ENCODE measurements around the gene ACVR2A. TPM values are rescaled to one million over a fixed set of nuclear protein-coding genes. Genes with fewer than 3 reads are reported as not detected.

The ACVR2A gene
- total and polyA plus RNA-seq, 12 donors = 4.7 to 28.1 (median 8.5) TPM

DNA sequence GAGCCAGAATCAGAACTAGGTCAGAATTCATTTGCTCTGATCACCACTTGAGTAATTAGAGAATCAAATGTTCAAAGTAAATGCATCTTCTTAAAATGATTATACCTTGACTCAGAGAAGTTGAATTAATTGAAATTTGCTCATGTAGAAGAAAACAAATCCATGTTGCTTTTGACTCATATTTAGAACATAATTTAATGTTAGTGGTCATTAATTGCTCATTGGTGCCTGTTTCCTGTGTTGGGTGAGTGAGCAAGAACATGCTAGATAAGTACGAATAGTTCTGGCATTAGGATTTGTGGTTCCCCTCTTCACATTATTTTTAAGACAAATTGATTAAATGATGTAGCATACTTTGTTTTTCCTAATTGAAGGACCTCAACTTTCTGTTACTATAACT is 19.0 kb downstream of the ACVR2A start:
- DNase-seq = no peak
- 71 to 81% (median 75%) methylated on average over 1 of the region's 1 CpG for WGBS, 4 donors
- Histone ChIP-seq H3K9me3 (replicated peaks in 1 of 3) (no peaks in the 10 kb centered on the region), H3K4me1 (replicated peaks in 1 of 2) (peaks cover 0 to 32% of the 10 kb centered on the region in 2 donors), H3K27me3 (no peaks in the 10 kb centered on the region), H3K27ac (no peak overlapping the region), H3K36me3 (replicated peaks in 1 of 2) (no peaks in the 10 kb centered on the region), H3K4me3 (no peak overlapping the region)
- intact Hi-C loops (cut with DNase I) = no loop called here
- TF ChIP-seq POLR2A (IDR thresholded peaks at IDR 0.05) = no peak
- TF ChIP-seq, protein P1, sequence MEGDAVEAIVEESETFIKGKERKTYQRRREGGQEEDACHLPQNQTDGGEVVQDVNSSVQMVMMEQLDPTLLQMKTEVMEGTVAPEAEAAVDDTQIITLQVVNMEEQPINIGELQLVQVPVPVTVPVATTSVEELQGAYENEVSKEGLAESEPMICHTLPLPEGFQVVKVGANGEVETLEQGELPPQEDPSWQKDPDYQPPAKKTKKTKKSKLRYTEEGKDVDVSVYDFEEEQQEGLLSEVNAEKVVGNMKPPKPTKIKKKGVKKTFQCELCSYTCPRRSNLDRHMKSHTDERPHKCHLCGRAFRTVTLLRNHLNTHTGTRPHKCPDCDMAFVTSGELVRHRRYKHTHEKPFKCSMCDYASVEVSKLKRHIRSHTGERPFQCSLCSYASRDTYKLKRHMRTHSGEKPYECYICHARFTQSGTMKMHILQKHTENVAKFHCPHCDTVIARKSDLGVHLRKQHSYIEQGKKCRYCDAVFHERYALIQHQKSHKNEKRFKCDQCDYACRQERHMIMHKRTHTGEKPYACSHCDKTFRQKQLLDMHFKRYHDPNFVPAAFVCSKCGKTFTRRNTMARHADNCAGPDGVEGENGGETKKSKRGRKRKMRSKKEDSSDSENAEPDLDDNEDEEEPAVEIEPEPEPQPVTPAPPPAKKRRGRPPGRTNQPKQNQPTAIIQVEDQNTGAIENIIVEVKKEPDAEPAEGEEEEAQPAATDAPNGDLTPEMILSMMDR (IDR thresholded peaks at IDR 0.05) = no peak

DNA sequence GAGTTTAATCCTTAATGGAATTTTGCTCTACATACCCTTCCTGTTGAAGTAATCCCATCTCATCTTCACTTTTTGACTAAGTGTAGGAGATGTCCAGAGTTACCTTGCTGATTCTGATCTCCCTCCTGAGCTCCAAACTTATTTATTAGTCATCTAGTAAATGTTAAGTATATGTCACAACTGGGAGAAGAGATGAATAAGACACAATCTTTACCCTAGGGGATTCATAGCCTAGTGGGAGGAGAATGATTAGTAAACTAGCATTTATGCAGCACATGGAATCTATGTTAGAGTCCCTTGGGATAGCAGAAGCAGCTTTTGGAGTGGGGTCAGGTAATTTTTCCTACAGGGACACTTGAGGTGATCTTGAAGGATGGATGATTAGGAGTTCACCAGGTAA is 20.7 kb downstream of the ACVR2A start:
- no peaks in the 10 kb centered on the region for H3K9me3 ChIP-seq (replicated peaks in 1 of 3)
- TF ChIP-seq, protein P1 (IDR thresholded peaks at IDR 0.05) = no peak
- TF ChIP-seq POLR2A (IDR thresholded peaks at IDR 0.05) = no peak
- no peak for DNase-seq
- H3K4me3 ChIP-seq = no peak overlapping the region
- peaks cover 0 to 16% of the 10 kb centered on the region in 2 donors for H3K4me1 ChIP-seq (replicated peaks in 1 of 2)
- H3K27ac ChIP-seq = no peak overlapping the region
- intact Hi-C loops (cut with DNase I) = no loop called here
- no peaks in the 10 kb centered on the region for H3K27me3 ChIP-seq
- no peaks in the 10 kb centered on the region for H3K36me3 ChIP-seq (replicated peaks in 1 of 2)

DNA sequence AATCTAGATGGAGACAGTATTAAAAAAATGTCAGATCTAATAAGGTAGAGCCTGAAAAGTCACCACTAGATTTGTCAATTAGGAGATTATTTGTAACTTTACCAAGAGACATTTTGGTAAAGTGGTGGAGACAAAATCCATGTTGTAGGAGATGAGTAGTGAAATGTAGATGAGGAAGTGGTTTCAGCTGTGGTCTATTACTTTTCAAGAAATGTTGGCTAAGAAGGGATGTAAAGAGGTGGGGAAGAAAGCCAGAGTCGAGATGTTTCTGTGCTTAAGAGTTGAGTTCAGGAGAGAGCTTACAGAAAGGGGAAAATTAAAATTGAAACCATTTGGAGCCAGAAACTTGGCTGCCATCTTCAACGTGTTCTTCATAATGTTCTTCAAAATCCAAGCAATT is 22.2 kb downstream of the ACVR2A start:
- no peak overlapping the region for H3K27ac ChIP-seq
- intact Hi-C loops (cut with DNase I) = no loop called here
- TF ChIP-seq POLR2A (IDR thresholded peaks at IDR 0.05) = no peak
- TF ChIP-seq, protein P1 (IDR thresholded peaks at IDR 0.05) = no peak
- H3K36me3 ChIP-seq (replicated peaks in 1 of 2) = no peaks in the 10 kb centered on the region
- no peaks in the 10 kb centered on the region for H3K27me3 ChIP-seq
- H3K4me1 ChIP-seq (replicated peaks in 1 of 2) = peaks cover 0 to 20% of the 10 kb centered on the region in 2 donors
- WGBS, 4 donors = 72 to 89% (median 78%) methylated on average over 2 of the region's 2 CpGs
- H3K4me3 ChIP-seq = no peak overlapping the region
- no peak for DNase-seq
- H3K9me3 ChIP-seq (replicated peaks in 1 of 3) = no peaks in the 10 kb centered on the region

- no peaks in the 10 kb centered on the region for H3K27me3 ChIP-seq
- no peak overlapping the region for H3K27ac ChIP-seq
- TF ChIP-seq POLR2A (IDR thresholded peaks at IDR 0.05) = no peak
- TF ChIP-seq, protein P1 (IDR thresholded peaks at IDR 0.05) = no peak
- peaks cover 0 to 6% of the 10 kb centered on the region in 2 donors for H3K4me1 ChIP-seq (replicated peaks in 1 of 2)
- no peak for DNase-seq
- no peaks in the 10 kb centered on the region for H3K9me3 ChIP-seq (replicated peaks in 1 of 3)
- 77 to 89% (median 83%) methylated on average over 2 of the region's 2 CpGs for WGBS, 4 donors
- no peaks in the 10 kb centered on the region for H3K36me3 ChIP-seq (replicated peaks in 1 of 2)
- no peak overlapping the region for H3K4me3 ChIP-seq
- intact Hi-C loops (cut with DNase I) = no loop called here
These were observed 25.1 kb downstream of the ACVR2A start for GRCh38 chr2:147869934-147870333.
